Endothelial cell of umbilical vein (primary cell): ENCODE results near the gene LYPD5.
"Not testable (repeated sequence)": the region's sequence is repeated elsewhere in the genome, so short reads cannot be mapped to it uniquely, and the experiment has no call there.

ENCODE experiments used
- EZH2 ChIP-seq: IDR thresholded peaks from 2 replicates; pipeline ENCODE4 v1.6.1; 2012; ENCODE audit warnings: borderline replicate concordance, low read depth, mild to moderate bottlenecking, moderate library complexity, low read length, inconsistent platforms; ENCODE audit not compliant: severe bottlenecking
- JUN ChIP-seq: IDR thresholded peaks from 2 replicates; pipeline ENCODE4 v1.6.1; 2011; ENCODE audit warnings: borderline replicate concordance, low read depth; ENCODE audit not compliant: insufficient read length, insufficient read depth
- POLR2A ChIP-seq: IDR thresholded peaks from 2 replicates; pipeline ENCODE4 v1.6.1; 2012; ENCODE audit warnings: low read depth, mild to moderate bottlenecking, control low read depth, low read length
- POLR2AphosphoS5 ChIP-seq: IDR thresholded peaks from 2 replicates; pipeline ENCODE4 v1.6.1; 2012; ENCODE audit warnings: low read depth, mild to moderate bottlenecking, control low read depth, low read length, moderate library complexity; ENCODE audit not compliant: insufficient read depth
- TF ChIP-seq, protein P1 (sequence below), 2 donors: IDR thresholded peaks; 1 replicate in 1 of 2; 2 replicates in 1 of 2; pipeline ENCODE4 v1.5.1; 2011; ENCODE audit warnings: low read length in 2 of 2, mild to moderate bottlenecking in 2 of 2, moderate library complexity in 2 of 2, control low read depth in 1 of 2, inconsistent platforms in 1 of 2, low read depth in 1 of 2; ENCODE audit not compliant: insufficient read depth in 1 of 2; ENCODE audit errors: extremely low read depth in 1 of 2
- TF ChIP-seq, protein P2 (sequence below): IDR thresholded peaks from 2 replicates; pipeline ENCODE4 v1.6.1; 2011; ENCODE audit not compliant: insufficient read depth, insufficient read length

DNA sequence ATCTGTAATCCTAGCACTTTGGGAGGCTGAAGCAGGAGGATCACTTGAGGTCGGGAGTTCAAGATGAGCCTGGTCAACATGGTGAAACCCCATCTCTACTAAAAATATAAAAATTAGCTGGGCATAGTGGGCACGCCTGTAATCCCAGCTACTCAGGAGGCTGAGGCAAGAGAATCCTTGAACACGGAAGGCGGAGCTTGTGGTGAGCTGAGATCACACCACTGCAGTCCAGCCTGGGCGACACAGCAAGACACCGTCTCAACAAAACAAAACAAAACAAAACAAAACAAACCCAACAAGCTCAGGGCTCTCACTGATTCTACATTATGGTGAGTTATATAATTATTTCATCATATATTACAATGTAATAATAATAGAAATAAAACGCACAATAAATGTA is 4.2 kb upstream of the LYPD5 start:
- TF ChIP-seq, protein P1, sequence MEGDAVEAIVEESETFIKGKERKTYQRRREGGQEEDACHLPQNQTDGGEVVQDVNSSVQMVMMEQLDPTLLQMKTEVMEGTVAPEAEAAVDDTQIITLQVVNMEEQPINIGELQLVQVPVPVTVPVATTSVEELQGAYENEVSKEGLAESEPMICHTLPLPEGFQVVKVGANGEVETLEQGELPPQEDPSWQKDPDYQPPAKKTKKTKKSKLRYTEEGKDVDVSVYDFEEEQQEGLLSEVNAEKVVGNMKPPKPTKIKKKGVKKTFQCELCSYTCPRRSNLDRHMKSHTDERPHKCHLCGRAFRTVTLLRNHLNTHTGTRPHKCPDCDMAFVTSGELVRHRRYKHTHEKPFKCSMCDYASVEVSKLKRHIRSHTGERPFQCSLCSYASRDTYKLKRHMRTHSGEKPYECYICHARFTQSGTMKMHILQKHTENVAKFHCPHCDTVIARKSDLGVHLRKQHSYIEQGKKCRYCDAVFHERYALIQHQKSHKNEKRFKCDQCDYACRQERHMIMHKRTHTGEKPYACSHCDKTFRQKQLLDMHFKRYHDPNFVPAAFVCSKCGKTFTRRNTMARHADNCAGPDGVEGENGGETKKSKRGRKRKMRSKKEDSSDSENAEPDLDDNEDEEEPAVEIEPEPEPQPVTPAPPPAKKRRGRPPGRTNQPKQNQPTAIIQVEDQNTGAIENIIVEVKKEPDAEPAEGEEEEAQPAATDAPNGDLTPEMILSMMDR (IDR thresholded peaks at IDR 0.05; ENCODE audit: extremely low read depth in 1 of 2, insufficient read depth in 1 of 2, low read depth in 1 of 2, low read length in 2 of 2), result not testable (repeated sequence)
- TF ChIP-seq, protein P2, sequence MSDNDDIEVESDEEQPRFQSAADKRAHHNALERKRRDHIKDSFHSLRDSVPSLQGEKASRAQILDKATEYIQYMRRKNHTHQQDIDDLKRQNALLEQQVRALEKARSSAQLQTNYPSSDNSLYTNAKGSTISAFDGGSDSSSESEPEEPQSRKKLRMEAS, result not testable (repeated sequence)
- not testable (repeated sequence) for TF ChIP-seq EZH2, POLR2AphosphoS5, POLR2A, JUN
